Measurements from ENCODE around the gene GOLGA6C. TPM values are rescaled to one million over a fixed set of nuclear protein-coding genes. Genes with fewer than 3 reads are reported as not detected.
"Not testable (repeated sequence)": the region's sequence is repeated elsewhere in the genome, so short reads cannot be mapped to it uniquely, and the experiment has no call there.

Gene GOLGA6C
- polyA plus RNA-seq, 3 donors: not detected

GRCh38 chr15:75248991-75249390, 9.1 kb upstream of the GOLGA6C start:
- intact Hi-C loops (cut with micrococcal nuclease); H3K9me3 Mint-ChIP-seq: not testable (repeated sequence)

GRCh38 chr15:75249726-75250125, 8.4 kb upstream of the GOLGA6C start:
- Mint-ChIP-seq H3K9me3 (no peaks in the 10 kb centered on the region), H3K4me1 (no peaks in the 10 kb centered on the region), H3K27ac (no peak overlapping the region), H3K27me3 (ENCODE audit: low read depth in 3 of 3) (peaks cover 6 to 12% (median 9%) of the 10 kb centered on the region in 3 donors), H3K4me3 (no peak overlapping the region), H3K36me3 (no peaks in the 10 kb centered on the region)
- no peak overlapping the region for H3K4me3 ChIP-seq (replicated peaks in 1 of 3; ENCODE audit: low read depth in 2 of 3, low read length in 3 of 3)
- no peaks in the 10 kb centered on the region for H4K20me1 ChIP-seq (ENCODE audit: insufficient read depth, low read length)
- H2AFZ ChIP-seq (ENCODE audit: insufficient read depth, low read depth, low read length, poor library complexity, severe bottlenecking): no peak overlapping the region
- no peak overlapping the region for H3K9ac ChIP-seq (ENCODE audit: insufficient read depth, low read length, poor library complexity, severe bottlenecking)
- WGBS (ENCODE audit: insufficient coverage): no CpG with 5 or more reads among the region's 4 CpGs
- H3K4me2 ChIP-seq (replicated peaks; ENCODE audit: extremely low read depth, low read length, poor library complexity, severe bottlenecking): no peak overlapping the region
- no peak for DNase-seq
- TF ChIP-seq CTCF (IDR thresholded peaks at IDR 0.05): no peak
- no peaks in the 10 kb centered on the region for H3K9me3 ChIP-seq (replicated peaks in 1 of 2; ENCODE audit: control insufficient read depth in 1 of 2, insufficient read depth in 1 of 2, low read length in 2 of 2)
- intact Hi-C loops (cut with micrococcal nuclease): no loop called here
- no peaks in the 10 kb centered on the region for H3K4me1 ChIP-seq (ENCODE audit: control insufficient read depth in 1 of 2, insufficient read depth in 2 of 2, low read length in 2 of 2)
- H3K27ac ChIP-seq (ENCODE audit: low read depth in 1 of 2, low read length in 2 of 2): no peak overlapping the region
- H3K36me3 ChIP-seq (replicated peaks in 1 of 2; ENCODE audit: control insufficient read depth in 1 of 2, insufficient read depth in 2 of 2, low read length in 2 of 2): no peaks in the 10 kb centered on the region
- H3K79me2 ChIP-seq (ENCODE audit: insufficient read depth, low read length): no peaks in the 10 kb centered on the region
- H3K27me3 ChIP-seq (ENCODE audit: control insufficient read depth in 2 of 2, insufficient read depth in 2 of 2, low read length in 2 of 2): no peaks in the 10 kb centered on the region

More at GRCh38 chr15:75248991-75249390, 9.1 kb upstream of the GOLGA6C start:
- not testable (repeated sequence) for H3K4me3 ChIP-seq (replicated peaks in 1 of 3; ENCODE audit: low read depth in 2 of 3, low read length in 3 of 3); H3K4me3 Mint-ChIP-seq; H3K27me3 ChIP-seq (ENCODE audit: control insufficient read depth in 2 of 2, insufficient read depth in 2 of 2, low read length in 2 of 2); H2AFZ ChIP-seq (ENCODE audit: insufficient read depth, low read depth, low read length, poor library complexity, severe bottlenecking); H3K36me3 ChIP-seq (replicated peaks in 1 of 2; ENCODE audit: control insufficient read depth in 1 of 2, insufficient read depth in 2 of 2, low read length in 2 of 2); H3K9me3 ChIP-seq (replicated peaks in 1 of 2; ENCODE audit: control insufficient read depth in 1 of 2, insufficient read depth in 1 of 2, low read length in 2 of 2); H3K9ac ChIP-seq (ENCODE audit: insufficient read depth, low read length, poor library complexity, severe bottlenecking); DNase-seq; H3K27ac ChIP-seq (ENCODE audit: low read depth in 1 of 2, low read length in 2 of 2); H4K20me1 ChIP-seq (ENCODE audit: insufficient read depth, low read length); H3K4me2 ChIP-seq (replicated peaks; ENCODE audit: extremely low read depth, low read length, poor library complexity, severe bottlenecking); H3K27ac Mint-ChIP-seq; H3K4me1 ChIP-seq (ENCODE audit: control insufficient read depth in 1 of 2, insufficient read depth in 2 of 2, low read length in 2 of 2); H3K36me3 Mint-ChIP-seq; H3K79me2 ChIP-seq (ENCODE audit: insufficient read depth, low read length); H3K4me1 Mint-ChIP-seq
- 97% methylated on average over 4 of the region's 6 CpGs for WGBS (ENCODE audit: insufficient coverage)
- H3K27me3 Mint-ChIP-seq (ENCODE audit: low read depth in 3 of 3): peaks cover 6 to 13% (median 9%) of the 10 kb centered on the region in 3 donors

- H4K20me1 ChIP-seq (ENCODE audit: insufficient read depth, low read length); DNase-seq; H3K4me3 ChIP-seq (replicated peaks in 1 of 3; ENCODE audit: low read depth in 2 of 3, low read length in 3 of 3); H3K9ac ChIP-seq (ENCODE audit: insufficient read depth, low read length, poor library complexity, severe bottlenecking); H3K4me3 Mint-ChIP-seq; H3K27ac Mint-ChIP-seq; H3K79me2 ChIP-seq (ENCODE audit: insufficient read depth, low read length); H3K4me1 ChIP-seq (ENCODE audit: control insufficient read depth in 1 of 2, insufficient read depth in 2 of 2, low read length in 2 of 2); H3K9me3 ChIP-seq (replicated peaks in 1 of 2; ENCODE audit: control insufficient read depth in 1 of 2, insufficient read depth in 1 of 2, low read length in 2 of 2); H3K27me3 Mint-ChIP-seq (ENCODE audit: low read depth in 3 of 3); H3K4me1 Mint-ChIP-seq; H3K4me2 ChIP-seq (replicated peaks; ENCODE audit: extremely low read depth, low read length, poor library complexity, severe bottlenecking); H3K36me3 Mint-ChIP-seq; H3K27ac ChIP-seq (ENCODE audit: low read depth in 1 of 2, low read length in 2 of 2); H3K9me3 Mint-ChIP-seq; H3K36me3 ChIP-seq (replicated peaks in 1 of 2; ENCODE audit: control insufficient read depth in 1 of 2, insufficient read depth in 2 of 2, low read length in 2 of 2); H3K27me3 ChIP-seq (ENCODE audit: control insufficient read depth in 2 of 2, insufficient read depth in 2 of 2, low read length in 2 of 2); H2AFZ ChIP-seq (ENCODE audit: insufficient read depth, low read depth, low read length, poor library complexity, severe bottlenecking); intact Hi-C loops (cut with micrococcal nuclease): not testable (repeated sequence)
- WGBS (ENCODE audit: insufficient coverage): no CpG with 5 or more reads among the region's 4 CpGs
Measured at GRCh38 chr15:75251343-75251742, 6.8 kb upstream of the GOLGA6C start.

GRCh38 chr15:75252285-75252684, 5.8 kb upstream of the GOLGA6C start:
- H3K36me3 ChIP-seq (replicated peaks in 1 of 2; ENCODE audit: control insufficient read depth in 1 of 2, insufficient read depth in 2 of 2, low read length in 2 of 2); H3K4me3 ChIP-seq (replicated peaks in 1 of 3; ENCODE audit: low read depth in 2 of 3, low read length in 3 of 3); H3K9me3 Mint-ChIP-seq; H3K36me3 Mint-ChIP-seq; H3K27ac Mint-ChIP-seq; H3K4me3 Mint-ChIP-seq; H3K9ac ChIP-seq (ENCODE audit: insufficient read depth, low read length, poor library complexity, severe bottlenecking); H3K27ac ChIP-seq (ENCODE audit: low read depth in 1 of 2, low read length in 2 of 2); H3K27me3 ChIP-seq (ENCODE audit: control insufficient read depth in 2 of 2, insufficient read depth in 2 of 2, low read length in 2 of 2); H3K4me1 Mint-ChIP-seq; H3K9me3 ChIP-seq (replicated peaks in 1 of 2; ENCODE audit: control insufficient read depth in 1 of 2, insufficient read depth in 1 of 2, low read length in 2 of 2); H3K79me2 ChIP-seq (ENCODE audit: insufficient read depth, low read length); H2AFZ ChIP-seq (ENCODE audit: insufficient read depth, low read depth, low read length, poor library complexity, severe bottlenecking); H3K4me1 ChIP-seq (ENCODE audit: control insufficient read depth in 1 of 2, insufficient read depth in 2 of 2, low read length in 2 of 2); intact Hi-C loops (cut with micrococcal nuclease); DNase-seq; H3K27me3 Mint-ChIP-seq (ENCODE audit: low read depth in 3 of 3); H3K4me2 ChIP-seq (replicated peaks; ENCODE audit: extremely low read depth, low read length, poor library complexity, severe bottlenecking); H4K20me1 ChIP-seq (ENCODE audit: insufficient read depth, low read length): not testable (repeated sequence)
- WGBS (ENCODE audit: insufficient coverage): 93% methylated on average over 2 of the region's 4 CpGs

All from CD14-positive monocyte (primary cell).